A172 (cell line): Measurements from ENCODE around the gene SELENOS. TPM values are rescaled to one million over a fixed set of nuclear protein-coding genes. Genes with fewer than 3 reads are reported as not detected.

Experiments
- DNase-seq: peaks from one replicate; pipeline ENCODE4 v3.0.0-alpha.2; 2015; ENCODE audit warnings: low spot score
- total RNA-seq: library from RNA; depleted of rRNA; stranded (reverse); fragments of >200 nt; shearing (Covaris generic); gene quantifications from 2 replicates; pipeline ENCODE4 v1.2.3, GENCODE V29; 2014

SELENOS gene
- total RNA-seq, 1 experiment from 2014 or later, result 61.8 TPM

- DNase-seq, result no peak
These were observed 716 bp downstream of the SELENOS start for GRCh38 chr15:101276501-101277037.

- no peak for DNase-seq
These were observed 2.3 kb downstream of the SELENOS start for GRCh38 chr15:101275018-101275417.

- no peak for DNase-seq
These were observed 3.8 kb downstream of the SELENOS start for GRCh38 chr15:101273534-101273933.

- no peak for DNase-seq
These were observed 4.7 kb downstream of the SELENOS start for GRCh38 chr15:101272584-101272983.

- no peak for DNase-seq
These were observed 7.6 kb downstream of the SELENOS start for GRCh38 chr15:101269479-101270223.

GRCh38 chr15:101267320-101268104 lies 9.8 kb downstream of the SELENOS start:
- peak; percentile 69 for DNase-seq

- DNase-seq, result no peak
These were observed 10.5 kb downstream of the SELENOS start for GRCh38 chr15:101266787-101267186.

- peak; percentile 49 for DNase-seq
These were observed 11.3 kb downstream of the SELENOS start for GRCh38 chr15:101266034-101266433.

GRCh38 chr15:101264911-101265641 lies 12.2 kb downstream of the SELENOS start:
- DNase-seq, result no peak

- DNase-seq, result peak; percentile 38
These were observed 13.3 kb downstream of the SELENOS start for GRCh38 chr15:101264011-101264410.

GRCh38 chr15:101262551-101262950 lies 14.7 kb downstream of the SELENOS start:
- DNase-seq, result no peak

GRCh38 chr15:101258238-101259144 lies 18.8 kb downstream of the SELENOS start:
- DNase-seq, result peak; percentile 48

GRCh38 chr15:101256757-101257156 lies 20.5 kb downstream of the SELENOS start:
- DNase-seq, result no peak

- DNase-seq, result no peak
These were observed 21.6 kb downstream of the SELENOS start for GRCh38 chr15:101255615-101256241.

- no peak for DNase-seq
These were observed 22.3 kb downstream of the SELENOS start for GRCh38 chr15:101255051-101255395.

- no peak for DNase-seq
These were observed 22.9 kb downstream of the SELENOS start for GRCh38 chr15:101254157-101255050.

- no peak for DNase-seq
These were observed 24.4 kb downstream of the SELENOS start for GRCh38 chr15:101252836-101253235.

- peak; percentile 67 for DNase-seq
These were observed 25.2 kb downstream of the SELENOS start, which contains the start of gene CHSY1 for GRCh38 chr15:101251830-101252820. TSS of gene CHSY1 (minus strand) at chr15:101252048. CDS start at chr15:101251456, 592 bp downstream.
